HG03521 (cell line): ENCODE measurements around the gene SLC23A3.

ENCODE experiments used
- ATAC-seq: cut with Tn5 transposase; IDR thresholded peaks from one replicate; pipeline ENCODE4 v1.9.1; 2021; ENCODE audit warnings: mild to moderate bottlenecking, moderate library complexity; ENCODE audit not compliant: unreplicated experiment

SLC23A3 gene

DNA sequence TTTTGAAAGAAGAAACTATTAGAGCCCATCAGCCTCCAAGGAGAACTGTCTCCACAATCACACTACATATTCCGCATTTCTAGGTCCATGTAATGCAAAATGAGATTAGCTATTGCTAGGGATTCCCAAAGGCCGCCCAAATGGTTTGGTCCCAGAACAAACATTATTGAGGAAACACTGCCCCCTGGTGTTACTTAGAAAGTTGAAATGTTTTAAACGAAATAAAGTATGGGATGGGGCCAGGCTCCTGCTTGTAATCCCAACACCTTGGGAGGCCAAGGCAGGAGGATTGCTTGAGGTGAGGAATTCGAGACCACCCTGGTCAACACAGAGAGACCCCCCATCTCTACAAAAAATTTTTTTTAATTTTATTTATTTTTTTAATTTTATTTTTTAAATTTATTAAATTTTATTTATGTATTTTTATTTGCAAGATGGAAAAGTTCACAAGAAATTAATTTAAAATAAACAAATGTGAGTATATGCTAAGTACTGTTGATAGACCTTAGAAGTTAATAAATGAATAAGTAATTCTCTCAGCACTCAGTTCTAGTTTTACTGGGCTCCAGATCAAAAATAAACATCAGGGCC is 14.7 kb downstream of the SLC23A3 start:
- no peak for ATAC-seq

DNA sequence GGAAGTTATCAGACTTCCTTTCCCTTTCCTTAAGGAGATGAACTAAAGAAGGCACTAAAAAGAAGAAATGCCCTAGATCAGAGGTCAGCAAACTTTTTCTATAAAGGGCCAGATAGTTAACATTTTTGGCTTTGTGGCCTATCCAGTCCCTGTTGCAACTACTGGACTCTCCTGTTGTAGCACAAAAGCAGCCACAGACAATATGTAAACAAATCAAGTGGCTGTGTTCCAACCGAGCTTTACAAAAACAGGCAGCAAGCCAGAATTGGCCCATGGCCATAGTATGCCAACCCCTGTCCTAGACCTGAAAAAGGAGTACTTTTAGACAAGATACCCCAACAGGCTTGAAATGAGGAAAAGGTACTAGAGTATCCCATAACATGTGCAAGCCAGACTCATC is 20.2 kb downstream of the SLC23A3 start:
- no peak for ATAC-seq

DNA sequence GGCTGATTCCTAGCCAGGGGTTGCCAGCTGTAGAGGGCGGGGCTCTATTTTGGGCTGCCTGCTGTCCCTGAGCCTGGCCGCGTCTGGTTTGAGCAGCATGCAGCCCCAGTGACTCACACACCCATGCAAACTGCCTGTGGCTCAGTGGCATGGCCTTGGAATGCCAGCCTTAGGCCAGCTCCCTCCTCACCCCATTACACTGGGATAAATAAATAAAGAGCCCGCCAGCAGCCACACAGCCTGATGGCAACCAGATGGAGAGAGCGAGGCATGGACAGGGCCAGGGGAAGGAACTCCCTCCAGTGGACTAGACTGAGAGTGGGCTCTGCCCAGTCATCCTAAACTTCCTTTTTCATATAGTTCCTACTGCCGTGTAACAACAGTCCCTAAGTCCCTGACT is 27.5 kb downstream of the SLC23A3 start:
- ATAC-seq = no peak

DNA sequence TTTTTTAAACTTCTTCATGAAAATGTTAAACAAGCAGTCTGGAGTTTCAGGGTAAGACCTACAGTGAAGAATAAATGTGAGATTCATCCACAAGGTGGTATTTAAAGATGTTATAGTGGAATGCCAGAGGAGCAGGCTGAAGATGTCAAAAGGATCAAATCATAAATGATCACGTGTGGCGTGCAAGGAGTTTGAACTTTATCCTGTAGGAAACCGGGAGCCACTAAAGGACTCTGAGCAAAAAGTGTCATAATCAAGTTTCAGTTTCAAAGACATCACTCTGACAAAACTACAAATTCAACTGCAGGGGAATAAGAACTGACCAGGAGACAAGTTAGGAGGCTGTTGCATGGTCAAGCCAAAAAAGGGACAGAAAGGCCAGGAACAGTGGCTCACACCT is 29.1 kb downstream of the SLC23A3 start:
- no peak for ATAC-seq

DNA sequence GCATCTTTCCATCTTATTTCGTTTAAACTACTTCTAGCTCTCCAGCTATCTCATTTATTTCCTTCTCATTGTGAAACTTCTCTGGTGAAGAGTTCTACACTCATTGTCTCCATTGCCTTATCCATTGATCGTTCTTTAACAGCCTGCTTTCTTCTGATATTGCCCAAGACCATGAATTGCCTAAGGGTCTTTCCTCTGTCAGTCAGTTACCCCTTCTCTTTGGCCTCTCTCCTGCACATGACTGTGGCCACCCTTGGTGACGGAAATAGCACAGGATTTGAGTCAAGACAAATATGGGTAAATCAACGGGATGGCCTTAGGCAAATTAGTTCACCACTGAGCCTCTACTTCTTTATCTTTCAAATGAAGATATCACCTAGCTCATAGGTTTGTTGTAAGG is 35.9 kb downstream of the SLC23A3 start:
- no peak for ATAC-seq

DNA sequence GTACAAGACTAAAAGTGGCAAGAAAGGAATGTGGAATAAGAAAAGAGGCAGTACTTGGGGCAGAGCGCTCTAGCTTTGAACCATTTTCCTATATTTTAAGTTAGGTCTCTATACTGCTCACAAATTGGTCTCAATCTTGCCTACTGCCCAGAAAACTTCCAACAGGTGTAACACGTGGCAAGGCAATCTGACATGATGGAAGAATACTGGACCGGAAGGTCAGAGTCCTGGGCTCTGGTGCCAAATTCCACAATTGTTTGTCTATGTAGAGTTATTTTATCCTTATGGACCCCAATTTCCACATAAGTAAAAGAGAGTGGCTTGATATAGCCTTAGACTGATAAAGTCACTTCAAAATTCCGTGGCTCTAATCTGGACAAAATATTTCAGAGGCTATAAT is 38.1 kb downstream of the SLC23A3 start:
- ATAC-seq = no peak

DNA sequence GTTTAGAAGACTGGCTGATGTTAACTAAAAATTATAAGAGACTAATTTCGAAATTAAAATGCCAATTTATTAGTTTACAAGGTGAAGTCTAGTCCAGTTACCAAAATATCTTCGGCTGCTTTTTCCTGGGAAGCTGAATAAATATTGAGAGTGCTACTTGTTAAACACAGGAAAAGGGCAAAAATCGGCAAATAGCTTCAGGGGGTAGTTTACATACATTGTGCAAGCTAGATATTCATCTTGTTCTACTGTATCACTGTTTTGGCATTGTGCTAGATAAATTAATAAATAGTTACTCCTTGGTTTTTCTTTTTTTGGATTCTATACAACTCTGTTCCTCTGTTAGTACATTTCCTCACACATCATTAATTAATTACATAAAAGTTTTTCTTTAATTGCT is 38.5 kb downstream of the SLC23A3 start:
- ATAC-seq = no peak

DNA sequence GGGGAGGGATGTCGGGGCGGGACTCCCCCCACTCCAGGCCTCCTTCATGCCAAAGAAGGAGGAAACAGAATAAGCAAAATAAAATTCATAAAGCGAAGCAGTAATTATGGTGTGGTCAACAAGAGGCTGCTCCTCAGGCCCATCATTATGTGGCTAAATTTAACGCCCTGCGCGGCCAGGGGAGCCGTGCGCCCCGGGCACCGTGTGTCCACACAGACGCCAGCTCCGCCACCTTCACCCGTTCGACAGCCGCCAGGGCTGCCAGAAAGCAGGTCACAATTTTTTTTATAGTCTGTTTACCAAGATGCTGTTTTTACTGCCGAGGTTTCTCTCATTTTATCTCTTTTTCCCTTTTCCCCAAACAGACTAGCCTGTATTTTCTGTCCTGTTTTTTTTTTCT is 40.2 kb downstream of the SLC23A3 start:
- no peak for ATAC-seq

DNA sequence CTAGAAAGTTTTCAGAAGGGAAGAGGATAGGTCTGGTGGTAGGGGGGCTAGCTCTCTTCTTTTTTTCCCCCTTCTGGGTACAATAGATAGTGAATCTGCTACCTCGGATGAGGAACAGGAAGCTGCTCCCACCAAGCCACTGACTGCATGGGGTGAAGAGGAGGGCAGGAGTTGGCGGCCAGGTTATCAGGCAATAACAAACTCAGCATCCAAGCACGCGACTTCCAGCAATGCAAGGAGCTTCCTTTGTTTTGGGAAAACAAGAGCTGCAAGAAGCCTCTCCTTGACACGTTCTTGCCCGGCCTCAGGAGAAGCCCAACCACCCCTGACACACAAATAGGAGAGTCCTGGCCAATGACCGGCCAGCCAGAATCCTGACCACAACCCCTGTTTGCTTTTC is 41.4 kb downstream of the SLC23A3 start:
- ATAC-seq = no peak

DNA sequence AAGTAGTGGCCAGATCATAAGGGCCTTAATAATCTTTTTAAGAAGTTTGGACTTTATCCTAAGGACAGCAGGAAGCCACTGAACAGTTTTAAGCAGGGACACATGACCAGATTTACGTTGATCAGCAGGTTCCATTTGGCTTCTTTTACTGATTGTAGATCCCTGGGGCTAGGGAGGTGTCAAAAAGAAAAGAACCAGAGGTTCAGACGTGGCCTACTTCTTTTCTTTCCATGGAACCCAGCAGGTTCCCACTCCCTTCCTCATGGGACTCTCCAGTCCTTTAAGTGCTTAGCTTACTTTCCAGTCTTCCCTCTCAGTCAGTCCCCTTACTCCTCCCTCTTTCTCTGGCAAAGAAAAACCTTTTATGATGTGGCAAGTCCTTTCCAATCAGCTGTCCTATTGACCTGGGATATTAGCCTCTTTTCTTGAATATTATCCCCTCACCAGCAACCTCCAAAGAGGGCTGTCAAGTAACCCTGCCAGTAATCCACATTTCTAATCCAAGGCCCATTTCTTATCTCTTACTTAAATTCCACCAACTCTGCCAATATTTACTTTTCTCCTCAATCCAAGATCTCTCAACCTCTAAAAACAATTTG is 42.7 kb downstream of the SLC23A3 start:
- no peak for ATAC-seq

DNA sequence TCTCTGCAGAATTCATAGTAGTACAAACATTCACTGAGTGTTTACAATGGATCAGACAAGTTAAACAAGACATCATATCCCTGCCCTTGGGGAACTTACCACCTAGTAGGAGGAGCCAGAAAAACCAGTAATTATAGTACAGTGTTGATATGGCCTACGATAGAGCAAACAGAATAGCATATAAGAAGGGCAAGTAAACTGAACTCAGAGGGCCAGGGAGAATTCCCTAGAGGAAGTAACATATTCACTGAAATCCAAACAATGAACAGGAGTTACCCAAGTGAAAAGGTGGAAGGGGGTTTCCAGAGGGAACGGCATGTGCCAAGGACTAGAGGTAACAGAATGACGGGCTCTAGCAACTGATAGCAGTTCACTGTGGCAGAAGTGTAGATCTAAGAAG is 43.3 kb downstream of the SLC23A3 start:
- no peak for ATAC-seq

DNA sequence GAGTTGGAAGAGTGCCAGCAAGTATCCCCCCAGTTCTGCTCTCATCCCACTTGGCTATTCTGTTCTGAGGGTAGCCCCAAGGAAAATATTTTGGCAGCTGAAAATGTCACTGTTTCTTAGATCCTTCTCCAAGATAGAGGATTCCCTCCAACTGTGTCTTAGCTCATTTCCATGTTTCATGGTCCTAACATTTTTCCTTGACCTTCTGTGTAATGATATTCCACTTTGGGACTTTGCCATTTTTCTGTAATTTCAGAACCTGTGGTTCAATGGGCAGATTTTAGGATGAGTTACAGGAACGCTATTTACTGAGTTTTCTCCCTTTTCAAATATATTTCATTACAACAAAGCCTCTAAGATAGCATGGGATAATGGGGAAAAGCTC is 44.0 kb downstream of the SLC23A3 start:
- ATAC-seq = no peak

DNA sequence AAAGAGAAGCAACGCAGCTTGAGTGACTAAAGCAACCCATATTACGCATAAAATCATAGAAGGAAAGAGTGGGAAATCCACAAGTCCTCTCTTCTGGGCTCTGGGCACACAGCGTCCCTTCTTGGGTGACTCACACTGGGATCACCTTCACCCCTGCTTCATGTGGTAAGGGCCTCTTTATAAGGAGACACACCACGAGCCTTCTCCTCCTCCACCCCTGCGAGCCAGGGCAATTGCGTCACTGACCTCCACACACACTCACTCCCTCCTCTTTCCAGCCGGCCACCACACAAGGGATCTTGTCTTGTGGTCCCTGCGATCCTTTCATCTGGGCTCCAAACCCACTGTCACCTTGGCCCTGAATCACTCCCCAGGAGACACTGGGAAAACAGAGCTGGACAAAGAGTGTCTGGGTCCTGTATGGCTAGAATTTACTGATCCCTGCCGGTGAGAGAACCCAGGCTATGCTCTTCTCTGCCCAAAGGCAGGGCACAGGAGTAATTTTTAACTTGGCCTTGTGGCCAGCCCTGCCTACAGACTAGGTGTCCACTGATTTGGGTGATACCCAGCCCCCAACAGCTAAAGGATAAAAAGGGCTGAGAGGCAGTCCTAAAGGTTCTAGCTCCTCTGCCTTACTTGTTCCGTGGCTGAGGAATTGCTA is 44.5 kb downstream of the SLC23A3 start:
- ATAC-seq = no peak

DNA sequence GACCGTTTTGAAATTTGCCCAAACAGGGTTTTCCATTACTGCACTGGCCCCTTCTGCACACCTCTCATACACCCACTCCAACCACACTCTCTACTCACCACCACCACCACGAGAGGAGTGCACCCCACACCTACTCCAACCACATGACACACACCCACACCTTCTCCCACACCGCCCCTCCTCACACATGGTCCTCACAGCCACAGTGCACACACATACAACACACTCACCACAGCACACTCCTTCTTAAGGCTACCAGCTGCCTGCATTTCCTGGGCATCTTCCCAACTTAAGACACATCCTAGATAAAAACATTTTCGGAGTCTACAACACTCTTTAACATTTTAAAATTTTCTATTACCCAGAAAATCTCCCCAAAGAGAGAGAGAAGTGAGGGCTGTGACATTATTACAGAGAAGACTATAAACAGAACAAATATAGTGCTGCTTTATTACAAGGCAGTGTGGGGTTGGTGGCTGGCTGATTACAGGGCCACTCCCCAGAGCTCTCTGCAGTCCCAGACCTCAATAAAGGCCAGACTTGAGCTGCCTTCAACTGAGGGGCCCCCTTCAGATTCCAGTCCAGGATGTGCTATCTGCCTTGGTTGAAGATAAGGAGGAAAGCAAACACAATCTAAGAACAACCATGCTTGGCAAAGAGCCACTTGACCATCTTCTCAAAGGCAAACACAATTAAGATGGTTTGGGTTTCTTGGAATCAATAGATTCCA is 45.3 kb downstream of the SLC23A3 start:
- no peak for ATAC-seq

DNA sequence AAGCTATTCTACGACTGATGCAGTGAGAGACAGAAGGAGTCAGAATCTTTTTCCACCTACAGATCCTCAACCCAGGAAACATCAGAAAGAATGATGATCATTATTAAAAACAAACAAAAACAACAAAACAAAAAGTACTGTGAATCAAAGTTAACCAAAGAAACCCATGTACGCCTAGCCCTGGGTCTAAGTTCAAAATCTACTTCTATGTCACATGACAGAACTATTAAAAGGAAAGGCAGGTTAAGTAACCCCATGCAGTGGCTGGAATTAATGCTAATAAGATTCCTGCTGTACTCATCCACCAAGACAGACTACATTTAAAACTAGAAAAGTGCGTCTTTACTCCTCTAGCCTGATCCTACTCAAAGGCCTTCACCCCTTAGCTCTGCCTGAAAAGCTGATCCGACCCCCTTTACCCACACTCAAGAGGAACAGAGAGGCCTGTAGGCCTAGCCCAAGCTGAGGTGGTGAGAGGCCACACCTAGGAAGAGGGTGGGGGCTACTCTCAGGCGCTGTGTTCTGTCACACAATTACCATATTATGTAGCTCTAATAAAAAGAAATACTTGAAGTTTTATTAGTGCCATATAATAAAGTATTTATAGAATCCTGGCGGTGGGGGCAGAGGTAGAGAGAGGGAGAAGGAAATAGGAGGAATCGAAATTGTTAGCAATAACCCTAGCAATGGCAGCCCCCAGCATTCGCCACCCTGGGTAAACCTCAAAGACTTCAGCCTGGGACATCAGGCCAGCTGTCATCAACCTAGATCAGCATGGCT is 46.3 kb downstream of the SLC23A3 start:
- no peak for ATAC-seq

DNA sequence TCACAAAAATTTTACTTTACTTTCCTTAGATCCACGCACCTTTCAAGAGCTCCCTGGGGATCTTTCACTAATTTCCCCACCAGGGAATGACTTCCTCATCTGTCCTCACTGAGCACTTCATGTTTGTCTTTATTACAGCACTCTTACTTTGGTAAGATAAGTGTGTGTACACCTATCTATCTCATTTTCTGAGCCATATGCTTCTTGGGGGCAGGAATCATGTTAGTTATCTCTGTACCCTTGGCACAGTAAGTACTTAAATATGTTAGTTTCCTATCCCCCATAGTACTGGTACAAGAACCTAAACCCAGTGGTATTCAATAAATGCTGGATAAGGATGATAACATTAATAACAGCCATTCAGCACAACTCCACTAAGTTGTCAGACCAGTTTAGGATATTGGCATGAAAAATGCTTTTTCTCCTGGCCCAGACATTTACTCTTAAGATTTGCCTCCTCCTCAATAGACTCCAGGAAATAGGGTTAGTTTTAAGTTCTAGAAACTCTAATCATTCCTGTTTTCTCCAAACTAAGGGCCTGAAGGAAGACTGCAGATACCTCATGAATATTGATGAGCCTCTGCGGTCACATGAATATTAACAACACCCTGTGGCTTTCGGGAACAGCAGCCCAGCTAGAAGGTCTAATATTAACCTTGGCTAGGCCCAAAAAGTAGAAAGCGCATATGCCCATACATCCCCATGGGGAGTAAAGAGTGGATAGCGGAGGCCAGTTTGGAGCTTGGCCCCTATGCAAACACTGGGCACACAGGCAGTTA is 47.4 kb downstream of the SLC23A3 start:
- no peak for ATAC-seq

DNA sequence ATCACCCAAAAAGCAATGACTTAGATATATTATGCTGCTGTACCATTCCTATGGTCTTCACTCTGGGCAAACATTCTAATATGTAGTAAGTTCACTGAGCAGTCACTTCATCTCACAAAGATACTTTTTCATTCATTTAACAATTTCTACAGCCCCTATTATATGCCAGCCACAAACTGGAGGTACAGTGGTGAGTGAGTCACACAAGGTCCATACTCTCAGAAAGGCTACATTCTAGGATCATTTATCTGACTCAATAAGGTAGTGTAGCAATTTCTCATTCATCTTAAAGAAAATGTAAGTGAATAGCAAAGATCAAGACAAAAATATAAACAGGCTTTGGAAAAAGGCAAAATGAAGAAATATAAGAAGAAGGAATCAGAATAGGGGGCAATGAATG is 49.7 kb downstream of the SLC23A3 start:
- ATAC-seq = no peak

DNA sequence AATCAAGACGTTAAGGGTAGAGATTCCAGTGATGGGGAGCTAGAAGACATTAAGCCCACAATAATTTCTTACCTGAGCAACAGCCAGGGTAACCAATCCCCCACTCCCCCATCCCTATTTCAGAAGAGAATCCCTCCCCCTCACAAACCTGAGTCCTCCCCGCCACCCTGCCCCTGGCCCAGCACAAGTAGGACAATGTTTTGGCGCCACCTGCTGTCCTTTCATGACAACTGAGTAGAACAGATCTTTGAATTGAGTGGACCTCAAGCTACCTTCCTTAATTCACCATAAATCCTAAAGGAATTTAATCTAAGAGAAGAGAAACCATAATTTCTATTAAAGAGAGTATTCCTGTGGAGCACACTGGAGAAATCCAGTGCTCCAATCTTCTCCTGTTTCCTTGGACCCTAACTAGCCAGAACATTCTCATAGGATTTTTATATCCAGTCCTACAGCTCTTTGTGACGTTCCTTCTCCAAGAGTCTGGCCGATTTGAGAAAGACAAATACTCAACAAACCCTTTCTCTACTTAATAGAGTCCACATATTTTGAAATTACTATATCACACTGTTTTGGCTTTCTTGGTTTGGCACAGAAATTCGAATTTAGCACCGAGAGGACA is 50.3 kb downstream of the SLC23A3 start:
- no peak for ATAC-seq

DNA sequence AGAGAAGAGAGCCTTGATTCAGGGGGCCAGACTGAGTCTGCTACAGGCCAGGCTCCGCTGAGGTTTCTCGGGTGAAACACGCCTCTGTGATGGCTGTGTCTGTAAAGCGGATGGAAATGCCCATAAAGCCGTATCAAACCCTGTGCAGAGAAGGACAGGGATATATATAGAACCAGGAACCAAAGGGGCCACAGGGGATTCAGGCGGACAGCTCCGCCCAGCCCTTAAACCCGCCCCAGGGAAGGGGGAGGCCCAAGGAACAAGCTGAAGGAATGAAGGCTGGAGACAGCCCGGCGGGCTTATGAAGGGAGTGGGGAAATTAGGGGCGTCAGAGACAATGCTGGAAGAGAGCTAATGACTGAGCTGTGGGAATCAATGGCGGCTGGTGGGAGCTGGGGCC is 51.3 kb downstream of the SLC23A3 start:
- no peak for ATAC-seq
